NCI-H1694 treated with DMSO at 0.1 percent for 48 hours (cell line): ENCODE measurements around the gene SH3D19.
"Not testable (repeated sequence)": the region's sequence is repeated elsewhere in the genome, so short reads cannot be mapped to it uniquely, and the experiment has no call there.

Experiments
- DNase-seq: peaks from one replicate; lab custom pipeline; 2025; lab: John Stamatoyannopoulos, UW

Gene SH3D19

DNA sequence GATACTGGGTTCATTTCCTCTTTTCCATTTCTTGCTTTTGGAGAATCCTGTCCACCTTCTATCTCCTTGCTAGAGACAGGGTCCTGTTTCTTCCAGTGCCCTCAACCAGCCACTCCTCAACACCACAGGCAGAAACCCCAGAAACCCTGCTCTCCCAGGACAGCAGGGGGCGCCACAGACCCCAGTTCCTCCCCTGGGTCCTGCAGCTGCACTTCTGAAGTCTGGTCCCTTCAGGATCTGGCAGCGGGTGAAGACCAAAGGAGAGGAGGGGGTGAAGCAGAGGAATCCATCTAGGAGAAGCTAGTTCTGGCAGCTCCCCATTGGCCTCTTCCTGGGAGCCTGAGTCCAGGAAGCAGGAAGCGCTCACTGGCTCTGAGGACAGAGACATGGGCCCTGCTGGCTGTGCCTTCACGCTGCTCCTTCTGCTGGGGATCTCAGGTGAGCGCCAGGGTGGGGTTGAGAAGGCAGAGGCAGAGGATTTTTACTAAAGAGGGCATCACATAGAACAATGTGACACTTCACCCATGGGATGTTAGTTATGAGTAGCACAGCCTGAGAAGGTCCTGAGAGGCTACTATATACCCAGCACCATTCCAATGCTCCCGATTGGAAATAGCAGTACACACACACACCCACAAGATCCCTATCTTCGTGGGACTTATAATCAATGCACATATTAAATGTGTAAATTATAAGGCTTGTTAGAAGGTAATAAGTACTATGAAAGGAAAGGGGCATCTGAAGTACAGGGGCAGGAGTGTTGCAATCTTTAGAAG, 48.4 kb downstream of the SH3D19 start, which contains the start of gene PRSS48:
Gene PRSS48, plus strand, starts transcription at position 375 of the 776 bp plus-strand sequence. Its CDS starts 12 bp downstream, at position 387.
- peak; percentile 6 for DNase-seq

DNA sequence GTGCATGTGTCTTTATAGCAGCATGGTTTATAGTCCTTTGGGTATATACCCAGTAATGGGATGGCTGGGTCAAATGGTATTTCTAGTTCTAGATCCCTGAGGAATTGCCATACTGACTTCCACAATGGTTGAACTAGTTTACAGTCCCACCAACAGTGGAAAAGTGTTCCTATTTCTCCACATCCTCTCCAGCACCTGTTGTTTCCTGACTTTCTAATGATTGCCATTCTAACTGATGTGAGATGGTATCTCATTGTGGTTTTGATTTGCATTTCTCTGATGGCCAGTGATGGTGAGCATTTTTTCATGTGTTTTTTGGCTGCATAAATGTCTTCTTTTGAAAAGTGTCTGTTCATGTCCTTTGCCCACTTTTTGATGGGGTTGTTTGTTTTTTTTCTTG, 56.5 kb downstream of the SH3D19 start:
- not testable (repeated sequence) for DNase-seq

DNA sequence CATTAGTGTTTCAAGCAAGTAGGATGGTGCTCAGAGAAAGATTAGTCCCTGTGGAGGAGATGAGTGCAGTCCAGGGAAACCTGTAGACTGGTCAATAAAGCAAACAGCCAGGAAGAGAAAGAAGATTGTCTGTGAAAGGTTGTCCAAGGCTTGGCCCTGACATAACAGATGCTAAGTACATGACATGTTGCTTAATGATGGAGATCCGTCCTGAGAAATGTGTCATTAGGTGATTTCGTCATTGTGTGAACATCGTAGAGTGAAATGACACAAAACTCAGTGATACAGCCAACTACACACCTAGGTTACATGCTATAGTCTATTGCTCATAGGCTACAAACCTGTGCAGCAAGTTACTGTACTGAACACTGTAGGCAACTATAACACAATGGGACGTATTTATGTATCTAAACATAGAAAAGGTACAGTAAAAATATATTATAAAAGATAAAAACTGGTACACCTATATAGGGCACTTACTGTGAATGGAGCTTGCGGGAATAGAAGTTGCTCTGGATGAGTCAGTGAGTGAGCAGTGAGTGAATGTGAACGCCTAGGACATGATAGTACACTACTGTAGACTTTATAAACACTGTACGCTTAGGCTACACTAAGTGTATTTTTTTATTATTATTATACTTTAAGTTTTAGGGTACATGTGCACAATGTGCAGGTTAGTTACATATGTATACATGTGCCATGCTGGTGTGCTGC, 57.4 kb downstream of the SH3D19 start:
- DNase-seq = no peak

DNA sequence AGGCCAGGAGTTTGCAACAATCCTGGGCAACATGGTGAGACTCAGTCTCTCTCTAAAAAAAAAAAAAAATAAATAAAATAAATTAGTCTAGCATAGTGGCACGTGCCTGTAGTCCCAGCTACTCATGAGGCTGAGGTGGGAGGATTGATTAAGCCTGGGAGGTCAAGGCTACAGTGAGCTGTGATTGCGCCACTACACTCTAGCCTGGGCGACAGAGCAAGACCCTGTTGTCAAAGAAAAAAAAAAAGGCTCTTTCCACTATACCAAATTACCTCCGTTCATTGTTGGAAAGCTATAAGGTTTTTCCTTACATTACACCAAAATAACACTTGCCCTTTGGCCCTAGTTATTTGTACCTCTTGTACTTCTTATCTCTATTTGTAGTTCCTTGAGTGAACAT, 58.3 kb downstream of the SH3D19 start:
- DNase-seq = no peak

DNA sequence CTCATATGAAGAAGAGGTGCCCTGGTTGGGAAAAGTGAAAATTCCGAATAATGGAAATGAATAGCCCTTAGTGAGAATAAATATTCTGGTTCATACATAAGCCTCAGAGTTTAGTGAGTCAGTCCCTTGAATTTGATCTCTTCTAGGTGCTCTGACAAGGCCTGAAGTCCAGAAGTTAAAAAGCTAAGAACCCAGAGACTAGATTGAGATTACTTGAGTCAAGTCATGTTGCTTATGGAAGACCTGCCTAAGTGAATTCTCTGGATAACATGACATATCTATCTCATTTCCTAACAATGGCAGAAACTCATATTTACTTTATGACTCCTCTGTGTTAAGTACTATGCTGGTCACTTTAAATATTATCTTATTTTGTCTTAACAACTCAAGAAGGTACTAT, 58.9 kb downstream of the SH3D19 start:
- DNase-seq = no peak

DNA sequence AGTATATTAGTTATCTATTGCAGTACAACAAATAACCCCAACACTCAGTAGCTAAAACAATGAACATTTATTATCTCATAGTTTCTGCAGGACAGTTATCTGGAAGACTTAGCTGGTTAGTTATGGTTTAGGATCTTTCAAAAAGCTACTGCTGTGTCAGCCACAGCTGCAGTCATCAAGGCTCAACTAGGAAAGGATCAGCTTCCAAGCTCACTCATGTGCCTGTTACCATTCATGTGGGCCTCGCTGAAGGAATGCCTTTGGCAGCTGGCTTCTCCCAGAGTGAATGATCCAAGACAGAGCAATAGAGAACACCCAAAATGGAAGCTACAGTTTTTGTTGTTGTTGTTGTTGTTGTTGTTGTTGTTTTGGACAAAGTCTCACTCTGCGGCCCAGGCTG, 62.0 kb downstream of the SH3D19 start:
- DNase-seq = no peak

DNA sequence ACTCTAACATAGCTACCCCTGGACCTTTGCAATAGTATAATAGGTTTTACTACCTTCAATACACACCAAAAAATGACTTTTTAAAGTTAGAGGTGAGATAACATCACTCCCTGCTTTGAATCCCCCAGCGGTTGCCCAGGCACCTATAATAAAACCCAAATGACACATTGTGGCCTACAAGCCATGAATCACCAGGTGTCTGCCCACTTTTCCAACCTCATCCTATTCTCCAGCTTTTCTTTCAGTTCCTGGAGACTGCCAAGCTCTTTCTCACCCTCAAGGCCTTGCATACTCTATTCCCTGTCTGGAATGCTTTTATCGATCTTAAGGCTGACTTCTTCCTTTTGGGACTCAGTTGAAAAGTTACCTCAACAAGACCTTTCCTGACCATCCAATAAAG, 64.9 kb downstream of the SH3D19 start:
- DNase-seq = no peak

DNA sequence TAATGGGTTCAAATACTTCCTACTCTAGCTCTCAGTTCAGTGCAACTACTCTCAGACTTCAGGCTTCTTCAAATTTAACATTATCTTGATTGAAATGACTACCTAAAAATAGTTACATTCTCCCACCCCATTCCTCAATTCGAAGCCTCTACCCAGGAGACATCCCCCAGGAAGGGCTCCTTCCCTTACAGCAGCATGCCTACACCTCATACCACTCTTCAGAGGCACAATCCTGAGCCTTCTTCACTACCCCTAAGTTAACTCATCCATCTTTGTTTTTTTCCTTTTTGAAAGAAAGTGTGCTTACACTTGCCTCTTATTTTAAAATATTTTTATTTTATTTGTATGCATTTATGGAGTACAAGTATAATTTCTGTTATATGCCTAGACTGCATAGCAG, 65.7 kb downstream of the SH3D19 start:
- no peak for DNase-seq

DNA sequence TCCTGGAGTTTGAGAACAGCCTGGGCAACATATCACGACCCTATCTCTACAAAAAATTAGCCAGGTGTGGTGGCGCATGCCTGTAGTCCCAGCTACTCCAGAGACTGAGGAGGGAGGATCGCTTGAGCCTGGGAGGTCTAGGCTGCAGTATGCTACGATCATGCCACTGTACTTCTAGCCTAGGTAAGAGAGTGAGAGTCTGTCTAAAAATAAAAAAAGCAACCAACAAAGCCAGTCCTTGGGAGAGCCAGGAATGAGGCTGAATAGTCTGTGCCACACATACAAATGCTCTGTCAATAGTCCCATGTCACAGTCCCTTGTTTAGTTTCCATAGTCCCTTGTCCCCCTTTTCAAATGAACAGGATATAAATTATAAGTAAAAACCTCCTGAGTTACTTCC, 67.7 kb downstream of the SH3D19 start:
- no peak for DNase-seq

DNA sequence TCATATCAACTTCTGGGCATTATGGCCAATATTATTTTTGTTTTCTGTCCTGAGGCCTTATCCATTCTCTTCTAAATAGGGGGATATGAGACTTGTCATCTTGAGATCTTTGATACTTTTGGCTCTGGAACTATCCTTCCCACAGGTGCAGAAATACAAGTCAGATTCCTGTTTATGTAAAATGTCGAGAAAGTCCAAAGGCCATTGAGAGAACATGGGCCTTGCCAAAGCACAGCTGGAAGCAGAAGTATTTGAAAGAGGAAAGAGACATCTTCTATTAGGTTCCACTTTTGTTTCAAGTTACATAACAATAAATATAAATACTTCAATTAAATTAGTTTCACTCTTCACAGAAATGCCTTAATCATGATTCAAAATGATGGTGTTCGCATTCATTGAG, 69.3 kb downstream of the SH3D19 start:
- no peak for DNase-seq

DNA sequence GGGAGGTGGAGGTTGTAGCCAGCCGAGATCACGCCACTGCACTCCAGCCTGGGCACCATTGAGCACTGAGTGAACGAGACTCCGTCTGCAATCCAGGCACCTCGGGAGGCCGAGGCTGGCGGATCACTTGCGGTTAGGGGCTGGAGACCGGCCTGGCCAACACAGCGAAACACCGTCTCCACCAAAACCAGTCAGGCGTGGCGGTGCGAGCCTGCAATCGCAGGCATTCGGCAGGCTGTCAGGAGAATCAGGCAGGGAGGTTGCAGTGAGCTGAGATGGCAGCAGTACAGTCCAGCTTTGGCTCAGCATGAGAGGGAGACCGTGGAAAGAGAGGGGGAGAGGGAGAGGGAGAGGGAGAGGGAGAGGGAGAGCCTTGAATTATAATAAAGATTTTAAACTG, 69.7 kb downstream of the SH3D19 start:
- not testable (repeated sequence) for DNase-seq

DNA sequence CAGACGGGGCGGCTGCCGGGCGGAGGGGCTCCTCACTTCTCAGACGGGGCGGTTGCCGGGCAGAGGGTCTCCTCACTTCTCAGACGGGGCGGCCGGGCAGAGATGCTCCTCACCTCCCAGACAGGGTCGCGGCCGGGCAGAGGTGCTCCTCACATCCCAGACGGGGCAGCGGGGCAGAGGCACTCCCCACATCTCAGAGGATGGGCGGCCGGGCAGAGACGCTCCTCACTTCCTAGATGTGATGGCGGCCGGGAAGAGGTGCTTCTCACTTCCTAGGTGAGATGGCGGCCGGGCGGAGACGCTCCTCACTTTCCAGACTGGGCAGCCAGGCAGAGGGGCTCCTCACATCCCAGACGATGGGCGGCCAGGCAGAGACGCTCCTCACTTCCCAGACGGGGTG, 70.2 kb downstream of the SH3D19 start:
- not testable (repeated sequence) for DNase-seq

DNA sequence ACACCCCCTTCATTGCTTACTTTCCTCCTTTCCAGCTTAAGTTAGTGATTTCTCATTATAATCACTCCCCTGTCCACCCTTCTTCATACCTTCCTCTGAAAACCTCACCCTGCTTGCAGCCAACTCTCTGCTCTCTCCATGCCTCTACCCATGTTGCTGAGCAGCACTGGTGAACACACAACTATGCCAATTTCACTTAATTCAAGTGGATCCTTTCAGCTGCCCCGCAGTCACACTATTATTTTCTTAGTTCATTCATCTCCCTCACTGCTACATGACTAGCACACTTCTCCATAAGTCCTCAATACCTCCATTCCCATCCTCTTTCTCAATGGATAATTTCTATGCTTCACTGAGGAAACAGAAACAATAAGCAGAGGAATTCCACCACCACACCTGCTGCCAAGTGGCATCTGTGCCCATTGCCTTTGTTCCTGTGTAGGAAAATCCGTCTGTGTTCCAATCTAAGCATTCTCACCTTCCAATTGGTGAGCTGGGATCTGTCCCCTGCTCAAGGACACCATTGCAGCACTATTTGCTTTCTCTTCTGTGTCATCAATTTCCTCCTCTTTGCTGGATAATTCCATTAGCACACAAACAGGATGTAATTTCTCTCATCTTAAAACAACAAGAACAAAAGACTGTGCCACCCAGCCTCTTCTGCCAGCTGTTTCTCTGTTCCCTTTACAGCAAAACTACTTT, 73.7 kb downstream of the SH3D19 start:
- DNase-seq = no peak

DNA sequence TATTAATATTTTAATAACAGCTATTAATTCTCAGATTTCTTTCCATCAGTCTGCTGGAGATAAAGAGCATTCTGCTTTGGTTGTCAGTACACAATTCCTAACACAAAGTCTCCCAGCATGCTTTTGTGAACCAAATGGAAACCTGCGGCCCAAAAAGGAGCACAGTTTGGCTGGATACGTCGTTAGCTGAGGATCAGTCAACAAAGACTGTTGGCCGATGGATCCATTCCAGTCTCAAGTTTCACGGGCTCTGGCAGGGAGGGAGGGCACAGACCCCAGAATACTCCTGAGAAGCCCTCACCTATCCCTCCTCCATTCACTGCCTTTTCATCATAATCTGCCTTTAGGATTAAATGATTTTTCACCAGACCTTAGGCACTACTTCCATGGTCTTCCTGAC, 74.7 kb downstream of the SH3D19 start:
- DNase-seq = no peak

DNA sequence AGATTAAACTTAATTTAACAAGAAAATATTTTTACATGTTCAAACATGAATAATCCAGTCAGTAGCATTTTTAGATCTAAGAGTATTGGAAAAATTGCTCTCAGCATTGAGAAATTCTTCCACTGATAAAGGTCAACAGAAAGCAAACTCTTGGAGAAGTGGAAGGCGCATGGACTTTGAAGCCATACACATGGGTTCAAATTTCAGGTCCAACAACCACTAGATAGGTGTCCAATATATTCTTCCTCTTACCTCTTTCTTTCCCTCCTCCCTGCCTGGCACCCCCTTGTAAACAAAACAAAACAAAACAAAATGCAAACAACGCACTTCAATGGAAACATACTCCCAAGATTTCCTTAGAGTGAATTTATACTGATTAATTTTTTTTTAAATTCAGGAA, 76.9 kb downstream of the SH3D19 start:
- DNase-seq = no peak

DNA sequence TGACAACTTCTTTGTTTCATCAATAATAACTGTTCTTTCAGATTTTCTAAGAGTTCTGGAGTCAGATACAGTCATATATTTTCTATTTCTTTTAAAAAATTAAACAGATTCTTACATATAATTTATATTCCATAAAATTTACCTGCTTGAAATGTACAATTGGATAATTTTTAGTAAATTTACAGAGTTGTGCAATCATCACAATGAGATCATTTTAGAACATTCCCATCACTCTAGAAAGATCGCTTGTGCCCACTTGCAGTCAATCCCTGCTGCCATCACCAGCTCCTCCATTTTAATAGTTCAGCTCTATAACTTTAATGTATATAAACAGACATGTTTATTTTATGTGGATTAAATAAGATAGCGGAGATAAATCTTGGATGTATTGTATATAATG, 78.0 kb downstream of the SH3D19 start:
- no peak for DNase-seq

DNA sequence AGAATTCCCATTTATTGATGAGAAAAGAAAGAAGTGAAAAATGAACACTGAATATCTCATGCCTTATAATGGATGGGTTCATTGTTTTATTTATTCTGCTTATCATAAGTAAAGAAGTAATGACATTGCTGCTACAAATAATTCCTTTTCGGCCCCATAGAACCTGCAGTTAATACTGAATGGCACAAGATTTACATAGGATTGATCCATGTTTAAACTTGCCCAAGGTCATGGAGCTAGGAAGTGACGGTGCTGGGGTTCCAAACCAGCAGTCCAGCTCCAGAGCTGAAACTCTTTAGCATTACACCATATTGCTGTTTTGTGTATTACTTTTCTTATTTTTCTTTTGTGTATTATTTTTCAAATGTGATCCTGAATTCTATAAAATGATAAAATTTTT, 78.7 kb downstream of the SH3D19 start:
- DNase-seq = no peak

DNA sequence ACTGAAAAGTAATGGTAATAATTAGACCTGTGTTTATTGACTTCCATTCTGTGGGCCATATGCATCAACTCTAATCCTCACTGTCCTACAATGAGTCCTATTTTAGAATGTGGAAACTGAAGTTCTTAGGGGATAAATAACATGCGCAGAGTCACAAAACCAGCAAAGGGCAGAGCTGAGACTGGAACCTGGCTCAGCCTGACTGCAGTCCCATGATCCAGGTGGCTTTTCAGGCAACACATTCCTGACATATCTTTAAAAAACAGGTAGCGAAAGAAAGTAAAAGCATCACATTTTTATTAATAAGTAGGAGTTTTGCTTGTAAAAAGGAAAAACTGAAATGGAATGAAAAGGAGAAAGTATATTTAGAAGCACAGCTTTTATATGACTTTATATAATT, 83.1 kb downstream of the SH3D19 start:
- no peak for DNase-seq

DNA sequence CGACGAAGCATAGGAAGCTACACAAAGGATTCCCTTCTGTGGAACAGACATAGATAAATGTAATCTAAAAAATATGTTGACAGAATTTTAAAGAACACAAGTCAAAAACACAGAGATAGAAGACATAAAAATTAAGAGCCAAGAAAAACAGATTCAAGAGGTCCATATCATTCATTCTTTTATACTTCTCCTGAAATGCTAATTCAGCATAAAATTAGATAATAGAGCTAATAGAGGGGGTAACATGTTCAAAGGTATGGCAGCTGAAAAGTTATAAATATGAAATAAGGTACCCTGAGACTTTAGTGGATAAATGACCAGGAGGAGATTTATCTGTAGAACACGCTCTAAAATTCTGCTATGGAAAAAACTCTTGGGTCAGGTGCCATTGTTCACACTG, 85.8 kb downstream of the SH3D19 start:
- DNase-seq = no peak

DNA sequence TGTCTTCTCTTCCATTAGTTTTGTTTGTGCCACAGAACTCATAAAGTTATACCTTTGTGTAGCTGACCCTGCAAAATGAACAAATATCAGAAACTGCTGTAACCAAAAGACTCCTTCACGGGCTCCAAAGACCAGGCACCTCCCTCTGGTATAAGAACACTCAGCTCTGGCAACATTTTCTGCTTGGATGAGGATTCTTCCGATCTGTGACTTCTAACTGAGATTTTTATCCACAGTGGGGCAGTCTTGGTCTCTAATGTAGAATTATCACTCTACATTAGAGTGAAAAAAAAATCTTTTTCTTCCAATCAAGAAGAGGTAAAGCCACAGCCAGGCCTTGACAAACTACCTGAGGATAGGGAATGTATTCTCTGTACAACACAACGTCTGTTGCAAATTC, 86.9 kb downstream of the SH3D19 start:
- DNase-seq = no peak

DNA sequence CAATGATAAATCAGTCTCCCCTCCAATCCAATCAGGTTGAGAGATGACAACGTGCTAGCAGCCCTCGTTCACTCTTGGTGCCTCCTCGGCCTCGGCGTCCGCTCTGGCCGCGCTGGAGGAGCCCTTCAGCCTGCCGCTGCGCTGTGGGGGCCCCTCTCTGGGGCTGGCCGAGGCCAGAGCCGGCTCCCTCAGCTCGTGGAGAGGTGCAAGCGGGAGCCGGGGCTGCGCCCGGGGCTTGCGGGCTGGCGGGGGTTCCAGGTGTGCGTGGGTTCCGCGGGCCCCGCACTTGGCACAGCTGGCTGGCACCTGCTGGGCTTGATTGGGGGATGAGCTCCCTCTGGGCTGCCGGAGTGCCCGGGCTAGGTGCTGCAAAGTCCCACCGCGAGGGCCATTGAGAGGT, 89.4 kb downstream of the SH3D19 start:
- no peak for DNase-seq

DNA sequence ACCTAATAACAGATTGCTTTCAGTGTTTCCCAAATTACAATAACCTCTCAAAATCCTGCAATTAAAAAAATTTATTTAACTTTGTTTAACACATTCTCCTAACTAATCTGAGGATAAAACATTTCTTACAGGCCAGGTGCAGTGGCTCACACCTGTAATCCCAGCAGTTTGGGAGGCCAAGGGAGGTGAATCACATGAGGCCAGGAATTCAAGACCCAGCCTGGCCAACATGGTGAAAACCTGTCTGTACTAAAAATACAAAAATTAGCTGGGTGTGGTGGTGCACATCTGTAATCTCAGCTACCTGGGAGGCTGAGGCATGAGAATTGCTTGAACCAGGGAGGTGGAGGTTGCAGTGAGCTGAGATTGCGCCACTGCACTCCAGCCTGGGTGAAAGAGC, 90.0 kb downstream of the SH3D19 start:
- not testable (repeated sequence) for DNase-seq

DNA sequence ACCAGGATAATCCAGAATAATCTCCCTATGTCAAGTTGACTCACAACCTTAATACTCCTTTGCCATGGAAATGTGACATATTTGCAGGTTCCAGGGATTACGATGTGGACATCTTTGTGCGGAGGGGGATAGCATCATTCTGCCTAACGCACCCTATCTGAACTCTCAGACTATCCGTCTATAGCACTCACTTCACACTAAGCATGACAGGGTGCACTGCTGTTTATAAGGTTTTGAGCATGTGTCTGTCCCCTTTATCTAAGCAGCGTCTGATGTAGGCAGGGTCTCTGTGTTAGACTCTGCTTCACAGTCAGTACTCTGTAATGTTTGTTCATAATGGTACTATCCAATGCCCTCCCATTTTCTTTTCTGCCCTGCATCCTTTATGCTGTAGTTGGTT, 91.8 kb downstream of the SH3D19 start:
- DNase-seq = no peak
